GM21423 (cell line): Measurements from ENCODE around the gene HCN3.
"Not testable (repeated sequence)": the region's sequence is repeated elsewhere in the genome, so short reads cannot be mapped to it uniquely, and the experiment has no call there.

Experiments used
- ATAC-seq: cut with Tn5 transposase; IDR thresholded peaks from one replicate; pipeline ENCODE4 v1.9.1; 2021; ENCODE audit warnings: mild to moderate bottlenecking, moderate library complexity; ENCODE audit not compliant: unreplicated experiment

The HCN3 gene

GRCh38 chr1:155328856-155329255, 51.6 kb downstream of the HCN3 start:
- ATAC-seq, result not testable (repeated sequence)

- ATAC-seq, result no peak
Observed at GRCh38 chr1:155329980-155330598, 52.8 kb downstream of the HCN3 start.

GRCh38 chr1:155334962-155335361, 57.7 kb downstream of the HCN3 start:
- ATAC-seq, result no peak
